ENCODE measurements around the gene TFDP3.

TFDP3 gene

GRCh38 chrX:133218329-133218728 is at the start of gene TFDP3:
TSS of gene TFDP3 (minus strand) at chrX:133218354. CDS start at chrX:133218259, 95 bp downstream.
- no peak for DNase-seq

GRCh38 chrX:133267621-133268020 is 49.5 kb upstream of the TFDP3 start:
- no peak for DNase-seq

GRCh38 chrX:133265331-133265730 is 47.2 kb upstream of the TFDP3 start:
- DNase-seq, result no peak

GRCh38 chrX:133258481-133258880 is 40.3 kb upstream of the TFDP3 start:
- no peak for DNase-seq

GRCh38 chrX:133254666-133255065 is 36.5 kb upstream of the TFDP3 start:
- no peak for DNase-seq

- no peak for DNase-seq
Measured at GRCh38 chrX:133251204-133251603, 33.0 kb upstream of the TFDP3 start.

- DNase-seq, result no peak
Measured at GRCh38 chrX:133250184-133251100, 32.3 kb upstream of the TFDP3 start.

GRCh38 chrX:133249266-133250058 is 31.3 kb upstream of the TFDP3 start:
- DNase-seq, result no peak

GRCh38 chrX:133248177-133248576 is 30.0 kb upstream of the TFDP3 start:
- DNase-seq, result no peak

- DNase-seq, result no peak
Measured at GRCh38 chrX:133246921-133247320, 28.8 kb upstream of the TFDP3 start.

- no peak for DNase-seq
Measured at GRCh38 chrX:133235830-133236229, 17.7 kb upstream of the TFDP3 start.

- no peak for DNase-seq
Measured at GRCh38 chrX:133232331-133232730, 14.2 kb upstream of the TFDP3 start.

GRCh38 chrX:133229361-133229760 is 11.2 kb upstream of the TFDP3 start:
- DNase-seq, result no peak

- DNase-seq, result no peak
Measured at GRCh38 chrX:133215747-133216146, 2.4 kb downstream of the TFDP3 start.

GRCh38 chrX:133215017-133215416 is 3.1 kb downstream of the TFDP3 start:
- no peak for DNase-seq

GRCh38 chrX:133214301-133214700 is 3.9 kb downstream of the TFDP3 start:
- no peak for DNase-seq

- DNase-seq, result no peak
Measured at GRCh38 chrX:133213117-133213516, 5.0 kb downstream of the TFDP3 start.

- no peak for DNase-seq
Measured at GRCh38 chrX:133207751-133208150, 10.4 kb downstream of the TFDP3 start.

GRCh38 chrX:133191739-133192039 is 26.5 kb downstream of the TFDP3 start:
- DNase-seq, result no peak

- no peak for DNase-seq
Measured at GRCh38 chrX:133190877-133191738, 27.0 kb downstream of the TFDP3 start.

GRCh38 chrX:133189195-133189594 is 29.0 kb downstream of the TFDP3 start:
- DNase-seq, result no peak

GRCh38 chrX:133188631-133189030 is 29.5 kb downstream of the TFDP3 start:
- DNase-seq, result no peak

GRCh38 chrX:133185938-133186337 is 32.2 kb downstream of the TFDP3 start:
- DNase-seq, result no peak
